ENCODE results near the gene SNX32. TPM values are rescaled to one million over a fixed set of nuclear protein-coding genes. Genes with fewer than 3 reads are reported as not detected.
A peak's percentile ranks its signal among the peaks of the same experiment; 100 is the strongest.

SNX32 gene
- total RNA-seq, 4 donors from 2014 or later: 0.33 to 0.78 (median 0.41) TPM

GRCh38 chr11:65900899-65901180, 67.1 kb downstream of the SNX32 start:
- no peak for DNase-seq (ENCODE audit: extremely low spot score)
- no peaks in the 10 kb centered on the region for H3K36me3 ChIP-seq
- intact Hi-C loops (cut with DNase I): no loop called here
- H3K4me3 ChIP-seq: peak overlapping the region; percentile 64 to 73 (median 68)
- WGBS: 83% methylated on average over 11 of the region's 11 CpGs
- no peaks in the 10 kb centered on the region for H3K9me3 ChIP-seq
- H3K4me1 ChIP-seq: peaks cover 16 to 24% (median 23%) of the 10 kb centered on the region in 4 donors
- H3K27ac ChIP-seq (replicated peaks in 1 of 4): peak overlapping the region; percentile 56 to 80 (median 77)
- TF ChIP-seq POLR2AphosphoS5 (IDR thresholded peaks at IDR 0.05) (no peak), CTCF (IDR thresholded peaks at IDR 0.05) (no peak), EP300 (IDR thresholded peaks at IDR 0.05) (no peak), POLR2A (IDR thresholded peaks at IDR 0.05; ENCODE audit: low read depth) (no peak)
- peaks cover 0 to 11% (median 0%) of the 10 kb centered on the region in 4 donors for H3K27me3 ChIP-seq

GRCh38 chr11:65903068-65903481, 69.3 kb downstream of the SNX32 start:
- peaks cover 16 to 24% (median 23%) of the 10 kb centered on the region in 4 donors for H3K4me1 ChIP-seq
- 31% methylated on average over 5 of the region's 5 CpGs for WGBS
- H3K36me3 ChIP-seq: no peaks in the 10 kb centered on the region
- no peak overlapping the region for H3K27ac ChIP-seq (replicated peaks in 1 of 4)
- no peak overlapping the region for H3K4me3 ChIP-seq
- TF ChIP-seq POLR2A (IDR thresholded peaks at IDR 0.05; ENCODE audit: low read depth) (no peak), CTCF (IDR thresholded peaks at IDR 0.05) (no peak), POLR2AphosphoS5 (IDR thresholded peaks at IDR 0.05) (no peak), EP300 (IDR thresholded peaks at IDR 0.05) (no peak)
- H3K27me3 ChIP-seq: peaks cover 0 to 11% (median 0%) of the 10 kb centered on the region in 4 donors
- intact Hi-C loops (cut with DNase I): no loop called here
- DNase-seq (ENCODE audit: extremely low spot score): no peak
- no peaks in the 10 kb centered on the region for H3K9me3 ChIP-seq

Other genes starting within 250 kb of the SNX32 start
- 1 to 10 TPM in 3 of 4 donors, under 1 TPM in 1; 0.99 to 1.2 (median 1.2) TPM for gene KCNK7, start 238.2 kb upstream of the SNX32 start, total RNA-seq
- 10 to 100 TPM; 29.9 to 41.7 (median 37.6) TPM for gene MAP3K11, start 219.7 kb upstream of the SNX32 start, total RNA-seq
- gene PCNX3, start 218.2 kb upstream of the SNX32 start, total RNA-seq: 10 to 100 TPM; 21.4 to 43.1 (median 27.1) TPM
- 10 to 100 TPM; 40.7 to 56.3 (median 45.8) TPM for gene SIPA1, start 195.9 kb upstream of the SNX32 start, total RNA-seq
- gene RELA, start 171.0 kb upstream of the SNX32 start, total RNA-seq: 10 to 100 TPM; 51.5 to 84.6 (median 82.1) TPM
- gene KAT5, start 121.7 kb upstream of the SNX32 start, total RNA-seq: 10 to 100 TPM; 66.4 to 77.1 (median 68.3) TPM
- gene RNASEH2C, start 113.2 kb upstream of the SNX32 start, total RNA-seq: 100 to 1,000 TPM in 1 of 4 donors, 10 to 100 TPM in 3; 72.1 to 137 (median 80.9) TPM
- 10 to 100 TPM; 15.0 to 28.0 (median 24.2) TPM for gene AP5B1, start 53.0 kb upstream of the SNX32 start, total RNA-seq
- not detected for gene OVOL1, start 46.9 kb upstream of the SNX32 start, total RNA-seq
- 100 to 1,000 TPM; 610 to 793 (median 738) TPM for gene CFL1, start 24.2 kb downstream of the SNX32 start, total RNA-seq
- gene MUS81, start 26.5 kb downstream of the SNX32 start, total RNA-seq: 10 to 100 TPM; 42.2 to 74.2 (median 58.3) TPM
- gene EFEMP2, start 38.8 kb downstream of the SNX32 start, total RNA-seq: 100 to 1,000 TPM in 1 of 4 donors, 10 to 100 TPM in 3; 71.8 to 111 (median 82.2) TPM
- 1 to 10 TPM in 3 of 4 donors, under 1 TPM in 1; 0.83 to 2.7 (median 1.5) TPM for gene CTSW, start 45.9 kb downstream of the SNX32 start, total RNA-seq
- 10 to 100 TPM; 33.2 to 74.3 (median 48.6) TPM for gene FIBP, start 54.5 kb downstream of the SNX32 start, total RNA-seq
- 10 to 100 TPM; 63.5 to 99.5 (median 84.6) TPM for gene CCDC85B, start 56.7 kb downstream of the SNX32 start, total RNA-seq
- 10 to 100 TPM in 1 of 4 donors, 1 to 10 TPM in 2, not detected in 1; 3.2 to 47.2 (median 8.7) TPM for gene FOSL1, start 66.4 kb downstream of the SNX32 start, total RNA-seq
- gene C11orf68, start 85.1 kb downstream of the SNX32 start, total RNA-seq: 10 to 100 TPM; 18.2 to 56.0 (median 28.0) TPM
- 100 to 1,000 TPM in 2 of 4 donors, 10 to 100 TPM in 2; 78.4 to 122 (median 101) TPM for gene DRAP1, start 85.5 kb downstream of the SNX32 start, total RNA-seq
- gene TSGA10IP, start 111.5 kb downstream of the SNX32 start, total RNA-seq: not detected
- 10 to 100 TPM; 47.8 to 65.0 (median 58.7) TPM for gene SART1, start 127.8 kb downstream of the SNX32 start, total RNA-seq
- 10 to 100 TPM; 25.3 to 34.9 (median 28.2) TPM for gene EIF1AD, start 168.2 kb downstream of the SNX32 start, total RNA-seq
- 10 to 100 TPM; 46.9 to 72.5 (median 57.9) TPM for gene BANF1, start 168.5 kb downstream of the SNX32 start, total RNA-seq
- not detected for gene CST6, start 178.0 kb downstream of the SNX32 start, total RNA-seq
- gene CATSPER1, start 192.5 kb downstream of the SNX32 start, total RNA-seq: under 1 TPM in 1 of 4 donors, not detected in 3; 0.52 TPM
- gene GAL3ST3, start 215.2 kb downstream of the SNX32 start, total RNA-seq: 1 to 10 TPM in 3 of 4 donors, under 1 TPM in 1; 0.83 to 7.4 (median 3.3) TPM
- 100 to 1,000 TPM; 117 to 160 (median 137) TPM for gene SF3B2, start 218.4 kb downstream of the SNX32 start, total RNA-seq
- 10 to 100 TPM; 37.1 to 97.8 (median 54.3) TPM for gene PACS1, start 236.3 kb downstream of the SNX32 start, total RNA-seq